ENCODE results near the gene AFF1. TPM values are rescaled to one million over a fixed set of nuclear protein-coding genes. Genes with fewer than 3 reads are reported as not detected.

AFF1 gene
- total and polyA plus RNA-seq, 2 donors (not counting 1 experiment from before 2014, with no cell fraction given): 15.5 to 21.1 TPM

- Histone ChIP-seq H4K20me1 (ENCODE audit: control insufficient read depth, extremely low read depth, insufficient read depth, low read length) (no peaks in the 10 kb centered on the region), H3K36me3 (ENCODE audit: control insufficient read depth, insufficient read depth, low read length) (peaks cover 3% of the 10 kb centered on the region), H3K27me3 (ENCODE audit: control insufficient read depth, insufficient read depth, low read length) (no peaks in the 10 kb centered on the region), H3K4me3 (replicated peaks in 1 of 4; ENCODE audit: control extremely low read depth in 1 of 4, insufficient read depth in 1 of 4, low read depth in 3 of 4, low read length in 4 of 4) (no peak overlapping the region), H3K4me2 (ENCODE audit: extremely low read depth, insufficient read depth, low read length) (no peak overlapping the region), H3K4me1 (ENCODE audit: control insufficient read depth, extremely low read depth, insufficient read depth, low read length) (no peaks in the 10 kb centered on the region), H3K27ac (ENCODE audit: insufficient read depth, low read length) (no peak overlapping the region), H3K9ac (ENCODE audit: insufficient read depth, low read length) (no peak overlapping the region), H3K9me3 (ENCODE audit: control insufficient read depth, insufficient read depth, low read depth, low read length) (no peaks in the 10 kb centered on the region), H3K79me2 (ENCODE audit: control insufficient read depth, insufficient read depth, low read length) (no peaks in the 10 kb centered on the region), H2AFZ (ENCODE audit: low read length) (no peak overlapping the region)
- DNase-seq (ENCODE audit: low read depth in 2 of 2): peak in 1 of 2 donors; percentile 48
- TF ChIP-seq EZH2 (IDR thresholded peaks at IDR 0.05; ENCODE audit: low read length, missing control alignments) (no peak), CTCF (conservative IDR thresholded peaks at IDR 0.05 in 1 of 2, IDR thresholded peaks at IDR 0.05 in 1 of 2; ENCODE audit: low read depth in 1 of 2, low read length in 2 of 2) (no peak)
Measured at GRCh38 chr4:87051121-87051713, 116.4 kb downstream of the AFF1 start.

GRCh38 chr4:87052615-87053014 is 117.8 kb downstream of the AFF1 start:
- Histone ChIP-seq H3K4me2 (ENCODE audit: extremely low read depth, insufficient read depth, low read length) (no peak overlapping the region), H2AFZ (ENCODE audit: low read length) (no peak overlapping the region), H3K79me2 (ENCODE audit: control insufficient read depth, insufficient read depth, low read length) (no peaks in the 10 kb centered on the region), H3K27me3 (ENCODE audit: control insufficient read depth, insufficient read depth, low read length) (no peaks in the 10 kb centered on the region), H3K9ac (ENCODE audit: insufficient read depth, low read length) (no peak overlapping the region), H3K9me3 (ENCODE audit: control insufficient read depth, insufficient read depth, low read depth, low read length) (no peaks in the 10 kb centered on the region), H4K20me1 (ENCODE audit: control insufficient read depth, extremely low read depth, insufficient read depth, low read length) (no peaks in the 10 kb centered on the region), H3K4me1 (ENCODE audit: control insufficient read depth, extremely low read depth, insufficient read depth, low read length) (no peaks in the 10 kb centered on the region), H3K27ac (ENCODE audit: insufficient read depth, low read length) (no peak overlapping the region), H3K4me3 (replicated peaks in 1 of 4; ENCODE audit: control extremely low read depth in 1 of 4, insufficient read depth in 1 of 4, low read depth in 3 of 4, low read length in 4 of 4) (no peak overlapping the region), H3K36me3 (ENCODE audit: control insufficient read depth, insufficient read depth, low read length) (no peaks in the 10 kb centered on the region)
- DNase-seq (ENCODE audit: low read depth in 2 of 2): no peak
- TF ChIP-seq CTCF (conservative IDR thresholded peaks at IDR 0.05 in 1 of 2, IDR thresholded peaks at IDR 0.05 in 1 of 2; ENCODE audit: low read depth in 1 of 2, low read length in 2 of 2) (no peak), EZH2 (IDR thresholded peaks at IDR 0.05; ENCODE audit: low read length, missing control alignments) (no peak)

GRCh38 chr4:87053176-87053658 is 118.4 kb downstream of the AFF1 start:
- no peak for DNase-seq (ENCODE audit: low read depth in 2 of 2)
- TF ChIP-seq EZH2 (IDR thresholded peaks at IDR 0.05; ENCODE audit: low read length, missing control alignments): no peak
- no peak for TF ChIP-seq CTCF (conservative IDR thresholded peaks at IDR 0.05 in 1 of 2, IDR thresholded peaks at IDR 0.05 in 1 of 2; ENCODE audit: low read depth in 1 of 2, low read length in 2 of 2)
- H3K9me3 ChIP-seq (ENCODE audit: control insufficient read depth, insufficient read depth, low read depth, low read length): no peaks in the 10 kb centered on the region
- H4K20me1 ChIP-seq (ENCODE audit: control insufficient read depth, extremely low read depth, insufficient read depth, low read length): no peaks in the 10 kb centered on the region
- no peak overlapping the region for H3K4me3 ChIP-seq (replicated peaks in 1 of 4; ENCODE audit: control extremely low read depth in 1 of 4, insufficient read depth in 1 of 4, low read depth in 3 of 4, low read length in 4 of 4)
- no peak overlapping the region for H3K9ac ChIP-seq (ENCODE audit: insufficient read depth, low read length)
- no peak overlapping the region for H3K27ac ChIP-seq (ENCODE audit: insufficient read depth, low read length)
- no peak overlapping the region for H3K4me2 ChIP-seq (ENCODE audit: extremely low read depth, insufficient read depth, low read length)
- H3K36me3 ChIP-seq (ENCODE audit: control insufficient read depth, insufficient read depth, low read length): no peaks in the 10 kb centered on the region
- no peak overlapping the region for H2AFZ ChIP-seq (ENCODE audit: low read length)
- no peaks in the 10 kb centered on the region for H3K27me3 ChIP-seq (ENCODE audit: control insufficient read depth, insufficient read depth, low read length)
- peaks cover 1% of the 10 kb centered on the region for H3K4me1 ChIP-seq (ENCODE audit: control insufficient read depth, extremely low read depth, insufficient read depth, low read length)
- no peaks in the 10 kb centered on the region for H3K79me2 ChIP-seq (ENCODE audit: control insufficient read depth, insufficient read depth, low read length)
